Gastrocnemius medialis (tissue), 4 donors: Measurements from ENCODE around the gene LYSMD4.

ENCODE experiments used
- CTCF ChIP-seq, 5 experiments: fragments of 450-650 bp in 3 of 5; fragments of 200-600 bp in 2 of 5; sonication (generic) in 2 of 5; IDR thresholded peaks in 4 of 5; conservative IDR thresholded peaks in 1 of 5; 1 replicate in 4 of 5; 2 replicates in 1 of 5; pipeline ENCODE4 v1.5.1; 2016 to 2019; ENCODE audit warnings: antibody characterized with exemption in 5 of 5, mild to moderate bottlenecking in 3 of 5, moderate library complexity in 3 of 5
- POLR2A ChIP-seq, 2 donors: fragments of 450-650 bp; IDR thresholded peaks; one replicate each; pipeline ENCODE4 v1.6.1; 2017; ENCODE audit warnings: antibody characterized with exemption in 2 of 2, mild to moderate bottlenecking in 2 of 2, moderate library complexity in 2 of 2

- peak; percentile 59 to 89 (median 77) for TF ChIP-seq CTCF (IDR thresholded peaks at IDR 0.05 in 4 of 5, conservative IDR thresholded peaks at IDR 0.05 in 1 of 5)
- no peak for TF ChIP-seq POLR2A (IDR thresholded peaks at IDR 0.05)
Observed at GRCh38 chr15:99755692-99756409, 22.6 kb upstream of the LYSMD4 start.
